LNCAP (cell line): ENCODE measurements around the gene TTC21A.

ENCODE experiments used
- CTCF ChIP-seq: fragments of 450-650 bp; IDR thresholded peaks from 2 replicates; pipeline ENCODE4 v1.5.1; 2017; ENCODE audit warnings: mild to moderate bottlenecking

TTC21A gene

GRCh38 chr3:39156421-39156820 is 48.9 kb downstream of the TTC21A start:
- no peak for TF ChIP-seq CTCF

- no peak for TF ChIP-seq CTCF
Measured at GRCh38 chr3:39157359-39157758, 49.9 kb downstream of the TTC21A start.

GRCh38 chr3:39158148-39158715 is 50.8 kb downstream of the TTC21A start:
- no peak for TF ChIP-seq CTCF

- TF ChIP-seq CTCF = no peak
Measured at GRCh38 chr3:39164414-39164813, 56.9 kb downstream of the TTC21A start.

GRCh38 chr3:39165518-39165917 is 58.0 kb downstream of the TTC21A start:
- TF ChIP-seq CTCF = no peak

- TF ChIP-seq CTCF = no peak
Measured at GRCh38 chr3:39166134-39166710, 58.7 kb downstream of the TTC21A start.

- no peak for TF ChIP-seq CTCF
Measured at GRCh38 chr3:39166932-39167532, 59.6 kb downstream of the TTC21A start.
